GM12865 (cell line): Measurements from ENCODE around the gene HKDC1.

Experiments used
- DNase-seq: peaks from one replicate; pipeline ENCODE4 v3.0.0; 2010; ENCODE audit warnings: low read depth
- H3K4me3 ChIP-seq: 2 replicates; pipeline ENCODE4 v1.5.1; 2011; ENCODE audit warnings: mild to moderate bottlenecking, low read depth, low read length, control low read depth
- CTCF ChIP-seq: IDR thresholded peaks from 2 replicates; pipeline ENCODE4 v1.5.1; 2011; ENCODE audit warnings: low read length, control low read depth, low read depth, inconsistent platforms; ENCODE audit not compliant: insufficient read depth; ENCODE audit errors: missing control alignments

HKDC1 gene

GRCh38 chr10:69232252-69232651 is 12.1 kb downstream of the HKDC1 start:
- no peak overlapping the region for H3K4me3 ChIP-seq
- no peak for TF ChIP-seq CTCF
- DNase-seq = no peak

- DNase-seq = no peak
- H3K4me3 ChIP-seq = no peak overlapping the region
- no peak for TF ChIP-seq CTCF
Measured at GRCh38 chr10:69232736-69233480, 12.8 kb downstream of the HKDC1 start.

- DNase-seq = no peak
- H3K4me3 ChIP-seq = no peak overlapping the region
- TF ChIP-seq CTCF = no peak
Measured at GRCh38 chr10:69234447-69234846, 14.3 kb downstream of the HKDC1 start.

GRCh38 chr10:69237528-69238159 is 17.5 kb downstream of the HKDC1 start:
- H3K4me3 ChIP-seq = no peak overlapping the region
- peak; percentile 79 for DNase-seq
- TF ChIP-seq CTCF = peak; percentile 91

DNA sequence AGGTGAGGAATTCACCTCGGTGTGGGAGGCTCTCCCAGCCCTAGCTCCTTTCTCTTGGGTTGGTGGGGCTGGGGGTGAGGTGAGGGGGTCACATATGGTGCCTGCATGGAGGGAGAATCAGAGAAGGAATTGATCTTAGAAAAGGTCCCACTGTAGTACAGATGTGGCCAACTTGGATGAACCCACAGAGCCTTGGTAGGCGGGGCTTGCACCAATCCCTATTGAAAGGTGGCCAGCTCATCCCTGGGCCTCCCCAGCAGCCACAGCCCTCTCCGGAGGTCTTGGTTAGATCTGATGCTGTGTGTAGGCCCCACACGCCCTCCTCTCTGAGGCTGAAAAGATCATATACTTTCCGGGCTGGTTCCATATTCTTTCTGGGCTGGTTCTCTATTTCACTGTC is 19.0 kb downstream of the HKDC1 start:
- no peak for TF ChIP-seq CTCF
- H3K4me3 ChIP-seq = no peak overlapping the region
- DNase-seq = no peak

DNA sequence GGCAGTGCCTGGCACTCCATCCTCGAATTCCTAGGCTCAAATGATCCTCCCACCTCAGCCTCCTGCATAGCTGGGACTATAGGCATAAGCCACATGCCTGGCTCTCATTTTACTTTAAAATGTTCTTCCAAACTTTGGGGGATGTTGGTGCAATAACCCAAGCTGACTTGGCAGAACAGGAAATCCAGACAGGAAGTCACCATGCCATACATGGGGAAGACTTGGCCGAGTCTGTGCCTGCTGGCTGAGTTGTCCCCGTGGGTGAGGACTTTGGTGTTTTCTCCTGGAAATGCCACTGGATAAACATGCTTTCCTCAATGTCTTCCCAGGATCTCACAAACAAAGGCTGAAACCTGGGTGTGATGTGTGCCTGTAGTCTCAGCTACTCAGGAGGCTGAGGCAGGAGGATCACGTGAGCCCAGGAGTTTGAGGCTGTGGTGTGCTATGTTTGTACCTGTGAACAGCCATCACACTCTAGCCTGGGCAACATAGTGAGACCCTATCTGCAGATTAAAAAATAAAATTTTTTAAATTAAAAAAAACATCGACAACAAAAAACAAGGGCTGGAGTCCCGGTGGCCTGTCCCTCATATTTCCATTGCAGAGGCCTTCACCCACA is 19.8 kb downstream of the HKDC1 start:
- TF ChIP-seq CTCF = no peak
- H3K4me3 ChIP-seq = no peak overlapping the region
- DNase-seq = no peak

- TF ChIP-seq CTCF = no peak
- DNase-seq = no peak
- no peak overlapping the region for H3K4me3 ChIP-seq
Measured at GRCh38 chr10:69240455-69240854, 20.3 kb downstream of the HKDC1 start.
